ENCODE results near the gene PTPRCAP.
A peak's percentile ranks its signal among the peaks of the same experiment; 100 is the strongest.

PTPRCAP gene

DNA sequence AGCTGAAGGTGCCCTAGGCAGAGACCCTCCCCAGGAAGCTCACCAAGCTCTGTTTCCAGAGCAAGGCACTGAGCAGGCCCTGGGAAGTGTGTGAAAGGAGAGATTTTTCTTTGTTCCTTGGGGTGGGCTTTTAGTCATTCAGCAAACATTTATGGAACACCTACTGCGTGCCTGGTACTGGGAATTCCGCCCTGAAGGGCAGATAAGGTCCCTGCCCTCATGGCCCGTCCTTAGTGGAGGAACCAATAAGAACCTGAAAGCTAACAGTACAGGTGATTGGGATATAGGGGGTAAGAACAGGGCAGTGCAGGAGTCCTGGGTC is 27.7 kb upstream of the PTPRCAP start:
- Histone ChIP-seq H3K36me3 (ENCODE audit: insufficient read depth, low read length) (no peaks in the 10 kb centered on the region), H3K9ac (ENCODE audit: insufficient read length) (peak overlapping the region; percentile 86), H3K27ac (no peak overlapping the region; the same call in 1 of the 2 replicates)

DNA sequence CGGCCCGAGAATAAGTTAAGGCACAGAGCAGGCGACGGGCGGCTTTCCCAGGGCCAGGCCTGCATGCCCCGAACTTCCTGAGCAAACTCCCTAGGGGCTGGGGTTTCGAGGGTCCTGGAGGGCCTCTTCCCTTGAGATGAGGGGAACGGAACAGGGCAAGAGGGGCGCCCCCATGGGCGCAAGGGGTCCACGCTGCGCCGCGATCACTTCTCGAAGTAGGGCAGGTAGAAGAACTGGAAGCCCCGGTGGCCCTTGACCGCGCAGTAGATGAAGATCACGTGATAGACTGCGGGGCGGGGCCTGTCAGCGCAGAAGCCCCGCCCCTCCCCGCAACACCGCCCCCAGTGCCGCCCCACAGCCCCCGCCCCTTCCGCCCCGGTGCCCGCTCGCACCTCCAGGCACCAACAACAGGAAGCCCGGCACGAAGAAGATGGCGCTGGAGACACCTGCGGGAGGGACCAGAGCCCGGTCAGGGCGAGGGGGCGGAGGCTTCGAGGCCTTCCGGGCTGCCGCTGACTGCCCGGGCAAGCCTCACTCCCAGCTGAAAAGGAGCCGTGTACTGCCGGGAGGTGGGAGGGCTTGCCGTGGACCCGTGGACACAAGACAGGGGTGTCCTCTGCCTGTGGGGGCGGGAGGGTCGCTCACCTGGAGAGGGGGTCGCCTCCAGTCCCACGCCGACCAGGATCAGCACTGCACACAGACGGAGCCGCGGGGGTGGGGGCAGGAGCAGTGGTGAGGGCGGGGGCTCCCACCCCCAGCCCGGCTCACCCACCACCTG is 27.1 kb upstream of the PTPRCAP start:
- Histone ChIP-seq H3K9me3 (ENCODE audit: low read depth, low read length) (no peaks in the 10 kb centered on the region), H3K4me3 (peak overlapping the region; percentile 94), H3K9ac (ENCODE audit: insufficient read length) (peak overlapping the region; percentile 86), H3K36me3 (ENCODE audit: insufficient read depth, low read length) (no peaks in the 10 kb centered on the region), H3K27ac (peak overlapping the region; percentile 75)
- DNase-seq (ENCODE audit: low read depth, low spot score): peak; percentile 10
- TF ChIP-seq FOXP2 (optimal IDR thresholded peaks at IDR 0.05; ENCODE audit: control extremely low read depth, extremely low read length, insufficient read depth): no peak
- TF ChIP-seq POLR2AphosphoS5 (IDR thresholded peaks at IDR 0.05; ENCODE audit: borderline replicate concordance, low read depth, low read length): peak; percentile 87

More for the DNA sequence above, 27.7 kb upstream of the PTPRCAP start:
- TF ChIP-seq EZH2 (IDR thresholded peaks at IDR 0.05) (no peak), FOXP2 (optimal IDR thresholded peaks at IDR 0.05; ENCODE audit: control extremely low read depth, extremely low read length, insufficient read depth) (no peak)
- Histone ChIP-seq H3K4me3 (peak overlapping the region; percentile 94), H3K9me3 (ENCODE audit: low read depth, low read length) (no peaks in the 10 kb centered on the region)
- no peak for DNase-seq (ENCODE audit: low read depth, low spot score)

DNA sequence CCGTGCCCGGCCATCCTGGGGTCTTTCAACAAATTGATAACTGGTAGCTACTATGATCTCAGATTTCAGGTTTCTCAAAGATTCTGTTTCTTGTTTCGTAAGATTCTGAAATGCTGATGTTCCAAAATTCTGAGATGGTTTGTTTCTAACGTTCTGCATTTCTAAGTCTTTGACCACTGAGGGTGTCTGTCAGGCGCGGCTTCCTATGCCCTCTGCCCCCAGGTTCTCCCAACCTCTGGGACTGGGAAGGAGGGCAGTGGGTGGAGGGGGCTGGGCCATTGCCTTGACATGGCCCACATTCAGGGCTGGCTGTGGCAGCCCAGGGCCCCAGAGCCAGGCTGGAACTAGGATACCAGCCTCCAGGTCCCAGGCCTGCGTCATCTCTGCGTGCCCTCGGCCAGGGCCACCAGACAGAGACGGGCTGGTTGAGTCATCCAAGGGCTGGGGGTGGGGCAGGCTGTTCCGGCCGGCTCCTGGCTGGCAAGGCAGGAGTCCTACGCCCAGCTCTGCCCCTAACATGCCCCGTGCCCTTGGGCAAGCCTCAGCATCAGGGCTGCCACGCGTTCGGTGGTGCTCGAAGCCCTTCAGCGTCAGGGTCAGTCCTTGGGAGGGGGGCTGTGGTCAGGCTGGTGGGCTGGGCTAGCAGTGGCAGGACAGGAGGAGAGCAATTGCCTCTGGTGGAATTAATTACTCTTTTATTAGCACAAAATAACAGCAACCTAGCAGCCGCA is 26.4 kb upstream of the PTPRCAP start:
- Histone ChIP-seq H3K36me3 (ENCODE audit: insufficient read depth, low read length) (no peaks in the 10 kb centered on the region), H3K9ac (ENCODE audit: insufficient read length) (peak overlapping the region; percentile 76), H3K9me3 (ENCODE audit: low read depth, low read length) (no peaks in the 10 kb centered on the region), H3K4me3 (peak overlapping the region; percentile 94), H3K27ac (peak overlapping the region; percentile 75)
- no peak for TF ChIP-seq FOXP2 (optimal IDR thresholded peaks at IDR 0.05; ENCODE audit: control extremely low read depth, extremely low read length, insufficient read depth)
- TF ChIP-seq POLR2AphosphoS5 (IDR thresholded peaks at IDR 0.05; ENCODE audit: borderline replicate concordance, low read depth, low read length): no peak; the same call in 1 of the 2 replicates
- no peak for TF ChIP-seq EZH2 (IDR thresholded peaks at IDR 0.05)
- DNase-seq (ENCODE audit: low read depth, low spot score): no peak

DNA sequence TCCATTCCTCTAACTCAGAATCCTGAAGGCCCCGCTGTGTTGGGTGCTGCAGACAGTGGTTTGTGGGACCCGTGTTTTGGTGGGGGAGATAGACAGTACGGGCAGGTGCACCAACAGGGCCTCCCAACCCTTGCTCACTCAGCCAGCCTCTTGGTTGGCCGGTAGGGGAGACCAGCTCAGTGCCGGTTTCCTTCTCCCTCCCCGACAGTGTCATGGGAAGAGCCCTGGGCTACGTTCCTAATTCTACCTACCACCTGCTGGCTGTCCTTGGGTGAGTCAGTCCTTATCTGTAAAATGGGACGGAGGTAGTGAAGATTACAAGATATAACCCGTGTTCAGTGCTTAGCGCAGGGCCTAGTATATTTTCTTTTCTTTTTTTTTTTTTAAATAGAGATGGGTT is 25.7 kb upstream of the PTPRCAP start:
- H3K27ac ChIP-seq: no peak overlapping the region
- no peak overlapping the region for H3K9ac ChIP-seq (ENCODE audit: insufficient read length)
- H3K9me3 ChIP-seq (ENCODE audit: low read depth, low read length): no peaks in the 10 kb centered on the region
- no peak for DNase-seq (ENCODE audit: low read depth, low spot score)
- no peak for TF ChIP-seq EZH2 (IDR thresholded peaks at IDR 0.05)
- TF ChIP-seq POLR2AphosphoS5 (IDR thresholded peaks at IDR 0.05; ENCODE audit: borderline replicate concordance, low read depth, low read length): no peak
- TF ChIP-seq FOXP2 (optimal IDR thresholded peaks at IDR 0.05; ENCODE audit: control extremely low read depth, extremely low read length, insufficient read depth): no peak
- no peak overlapping the region for H3K4me3 ChIP-seq
- no peaks in the 10 kb centered on the region for H3K36me3 ChIP-seq (ENCODE audit: insufficient read depth, low read length)

DNA sequence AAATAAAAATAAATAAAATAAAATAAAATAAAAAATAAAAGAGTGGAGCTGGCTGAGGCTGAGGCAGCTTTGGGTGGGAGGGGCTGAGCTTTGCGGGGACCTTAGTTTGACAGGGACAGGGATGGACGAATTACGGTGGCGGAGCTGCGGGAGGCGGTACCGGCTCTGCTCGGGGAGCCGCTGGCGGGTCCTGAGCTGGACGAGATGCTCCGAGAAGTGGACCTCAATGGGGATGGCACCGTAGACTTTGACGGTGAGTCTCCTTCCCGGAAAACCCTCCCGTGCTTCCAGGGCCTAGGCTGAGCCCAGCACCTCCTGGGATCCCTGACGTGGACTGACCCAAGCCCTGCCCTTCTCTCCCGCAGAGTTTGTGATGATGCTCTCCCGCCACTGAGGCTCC is 20.8 kb upstream of the PTPRCAP start:
- Histone ChIP-seq H3K9me3 (ENCODE audit: low read depth, low read length) (no peaks in the 10 kb centered on the region), H3K36me3 (ENCODE audit: insufficient read depth, low read length) (no peaks in the 10 kb centered on the region), H3K27ac (no peak overlapping the region), H3K9ac (ENCODE audit: insufficient read length) (no peak overlapping the region), H3K4me3 (no peak overlapping the region)
- no peak for DNase-seq (ENCODE audit: low read depth, low spot score)
- no peak for TF ChIP-seq FOXP2 (optimal IDR thresholded peaks at IDR 0.05; ENCODE audit: control extremely low read depth, extremely low read length, insufficient read depth)
- no peak for TF ChIP-seq EZH2 (IDR thresholded peaks at IDR 0.05)
- TF ChIP-seq POLR2AphosphoS5 (IDR thresholded peaks at IDR 0.05; ENCODE audit: borderline replicate concordance, low read depth, low read length): no peak

DNA sequence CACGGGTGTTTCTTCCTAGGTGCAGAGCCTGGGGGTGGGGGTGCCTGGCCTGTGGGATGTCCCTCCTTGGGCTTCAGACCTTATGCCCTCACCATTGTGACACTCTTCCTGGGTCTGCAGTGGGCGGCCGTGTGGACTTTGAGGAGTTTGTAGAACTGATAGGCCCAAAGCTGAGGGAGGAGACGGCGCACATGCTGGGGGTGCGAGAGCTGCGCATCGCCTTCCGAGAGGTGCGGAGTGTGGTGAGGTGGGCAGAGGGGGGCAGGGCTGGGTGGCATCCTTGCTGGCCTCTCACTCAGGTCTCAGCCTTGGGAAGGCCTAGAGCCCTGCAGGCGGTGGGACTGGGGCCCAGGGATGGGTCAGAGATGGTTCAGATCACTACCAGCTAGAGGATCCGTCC is 20.0 kb upstream of the PTPRCAP start:
- H3K36me3 ChIP-seq (ENCODE audit: insufficient read depth, low read length): no peaks in the 10 kb centered on the region
- DNase-seq (ENCODE audit: low read depth, low spot score): no peak
- no peak overlapping the region for H3K4me3 ChIP-seq
- TF ChIP-seq POLR2AphosphoS5 (IDR thresholded peaks at IDR 0.05; ENCODE audit: borderline replicate concordance, low read depth, low read length) (no peak), FOXP2 (optimal IDR thresholded peaks at IDR 0.05; ENCODE audit: control extremely low read depth, extremely low read length, insufficient read depth) (no peak), EZH2 (IDR thresholded peaks at IDR 0.05) (no peak)
- H3K27ac ChIP-seq: no peak overlapping the region
- H3K9ac ChIP-seq (ENCODE audit: insufficient read length): no peak overlapping the region
- no peaks in the 10 kb centered on the region for H3K9me3 ChIP-seq (ENCODE audit: low read depth, low read length)

DNA sequence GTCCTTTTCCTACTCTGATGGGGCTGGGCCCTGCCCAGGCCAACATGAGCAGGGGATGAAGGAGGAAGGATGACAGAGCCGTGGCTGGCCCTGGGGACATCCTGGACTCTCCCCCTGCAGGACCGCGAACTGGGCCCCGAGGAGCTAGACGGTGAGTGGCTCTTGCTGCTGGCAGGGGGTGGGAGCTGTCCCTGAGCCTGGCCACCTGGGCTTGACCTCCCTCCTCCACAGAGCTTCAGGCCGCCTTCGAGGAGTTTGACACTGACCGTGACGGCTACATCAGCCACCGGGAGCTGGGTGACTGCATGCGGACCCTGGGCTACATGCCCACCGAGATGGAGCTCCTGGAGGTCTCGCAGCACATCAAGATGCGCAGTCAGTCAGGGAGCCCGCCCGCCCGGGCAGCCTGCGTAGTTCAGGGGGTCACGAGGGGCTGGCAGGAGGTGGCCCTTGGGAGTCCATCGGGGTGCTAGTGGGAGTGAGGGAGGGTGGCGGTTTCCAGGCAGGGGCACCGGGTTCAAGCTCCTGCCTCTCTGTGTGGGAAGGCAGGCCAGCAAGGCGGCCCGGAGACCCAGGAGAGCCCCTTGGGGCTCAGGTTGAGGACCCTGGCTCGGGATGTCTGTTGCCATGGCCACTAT is 18.7 kb upstream of the PTPRCAP start:
- no peak overlapping the region for H3K27ac ChIP-seq
- no peaks in the 10 kb centered on the region for H3K9me3 ChIP-seq (ENCODE audit: low read depth, low read length)
- H3K36me3 ChIP-seq (ENCODE audit: insufficient read depth, low read length): no peaks in the 10 kb centered on the region
- TF ChIP-seq FOXP2 (optimal IDR thresholded peaks at IDR 0.05; ENCODE audit: control extremely low read depth, extremely low read length, insufficient read depth) (no peak), POLR2AphosphoS5 (IDR thresholded peaks at IDR 0.05; ENCODE audit: borderline replicate concordance, low read depth, low read length) (no peak), EZH2 (IDR thresholded peaks at IDR 0.05) (no peak)
- no peak overlapping the region for H3K9ac ChIP-seq (ENCODE audit: insufficient read length)
- no peak for DNase-seq (ENCODE audit: low read depth, low spot score)
- no peak overlapping the region for H3K4me3 ChIP-seq

DNA sequence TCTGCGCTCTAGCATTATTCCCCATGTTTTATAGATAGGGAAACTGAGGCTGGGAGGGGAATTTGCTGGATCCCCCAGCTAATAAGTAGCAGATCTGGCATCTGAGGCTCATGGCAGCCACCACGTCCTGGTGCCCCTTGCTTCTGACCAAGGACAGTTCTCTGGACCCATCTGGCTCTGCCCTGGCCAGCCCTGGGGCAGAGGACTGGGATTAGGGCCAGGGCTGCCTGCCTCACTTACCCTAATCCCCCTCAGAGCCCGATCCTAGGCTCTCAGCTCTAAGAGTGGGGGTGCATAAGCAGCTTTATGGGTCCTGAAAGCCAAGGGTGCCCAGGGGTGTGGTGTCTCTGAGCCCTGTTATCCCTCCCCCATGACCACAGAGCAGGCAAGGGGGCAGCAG is 17.6 kb upstream of the PTPRCAP start, which contains the start of gene CABP4:
Gene CABP4, plus strand, starts transcription at position 301 of the 400 bp plus-strand sequence. Its CDS starts 70 bp downstream, at position 371.
- no peak within 1 kb of the TSS for H3K9ac ChIP-seq (ENCODE audit: insufficient read length)
- no peak for DNase-seq (ENCODE audit: low read depth, low spot score)
- TF ChIP-seq POLR2AphosphoS5 (IDR thresholded peaks at IDR 0.05; ENCODE audit: borderline replicate concordance, low read depth, low read length): no peak
- TF ChIP-seq EZH2 (IDR thresholded peaks at IDR 0.05): no peak
- no peak for TF ChIP-seq FOXP2 (optimal IDR thresholded peaks at IDR 0.05; ENCODE audit: control extremely low read depth, extremely low read length, insufficient read depth)

More for the DNA sequence above, 17.6 kb upstream of the PTPRCAP start, which contains the start of gene CABP4:
- Histone ChIP-seq H3K36me3 (ENCODE audit: insufficient read depth, low read length) (no peaks in the 10 kb centered on the region), H3K27ac (no peak within 1 kb of the TSS), H3K4me3 (no peak within 1 kb of the TSS), H3K9me3 (ENCODE audit: low read depth, low read length) (no peaks in the 10 kb centered on the region)

Data from SK-N-MC (cell line).